Common myeloid progenitor, CD34-positive (primary cell): ENCODE results near the gene DOCK2.

ENCODE experiments used
- CTCF ChIA-PET: fragments of 350-600 bp; sonication (Branson Sonifier 250); formaldehyde crosslinking; loops from one replicate; lab custom pipeline; 2021; ENCODE audit warnings: antibody characterized with exemption; lab: Charles Lee
- POLR2A ChIA-PET: fragments of 350-600 bp; sonication (Branson Sonifier 250); formaldehyde crosslinking; loops from one replicate; lab custom pipeline; 2021; ENCODE audit warnings: antibody characterized with exemption; lab: Charles Lee
- DNase-seq, 3 donors: peaks; one replicate each; pipeline versions ENCODE4 v3.0.0 to v3.0.0-alpha.2; 2013
- H3K27ac ChIP-seq, 2 experiments: 1 replicate in 1 of 2; 2 replicates in 1 of 2; pipeline ENCODE4 v1.7.0; 2013; ENCODE audit warnings: inconsistent platforms in 2 of 2, low read length in 2 of 2, mild to moderate bottlenecking in 2 of 2, low read depth in 1 of 2, moderate library complexity in 1 of 2; ENCODE audit not compliant: severe bottlenecking in 2 of 2, insufficient read depth in 1 of 2, poor library complexity in 1 of 2
- H3K27me3 ChIP-seq, 5 experiments: replicated peaks in 2 of 5; 1 replicate in 3 of 5; 2 replicates in 2 of 5; pipeline versions ENCODE4 v1.6.1 to v1.7.0; 2013; ENCODE audit warnings: low read length in 4 of 5, mild to moderate bottlenecking in 2 of 5, moderate library complexity in 2 of 5, inconsistent platforms in 1 of 5; ENCODE audit not compliant: insufficient read depth in 5 of 5, control insufficient read depth in 4 of 5
- H3K36me3 ChIP-seq, 4 experiments: 1 replicate in 2 of 4; 2 replicates in 2 of 4; pipeline versions ENCODE4 v1.6.1 to v1.7.0; 2013; ENCODE audit warnings: low read length in 3 of 4, control low read depth in 1 of 4, mild to moderate bottlenecking in 1 of 4; ENCODE audit not compliant: control insufficient read depth in 4 of 4, insufficient read depth in 4 of 4
- H3K4me1 ChIP-seq, 4 experiments: 1 replicate in 3 of 4; 2 replicates in 1 of 4; pipeline versions ENCODE4 v1.6.1 to v1.7.1; 2013; ENCODE audit warnings: low read length in 3 of 4, mild to moderate bottlenecking in 3 of 4, control low read depth in 1 of 4, inconsistent platforms in 1 of 4, moderate library complexity in 1 of 4; ENCODE audit not compliant: control insufficient read depth in 4 of 4, insufficient read depth in 4 of 4; ENCODE audit errors: control extremely low read depth in 1 of 4
- H3K4me3 ChIP-seq, 7 experiments: 1 replicate in 4 of 7; 2 replicates in 3 of 7; pipeline versions ENCODE4 v1.5.1 to v1.7.0; 2013; ENCODE audit warnings: mild to moderate bottlenecking in 7 of 7, low read length in 6 of 7, moderate library complexity in 6 of 7, inconsistent platforms in 2 of 7, low read depth in 2 of 7, control low read depth in 1 of 7; ENCODE audit not compliant: insufficient read depth in 4 of 7, control insufficient read depth in 1 of 7; ENCODE audit errors: extremely low read depth in 1 of 7
- H3K9me3 ChIP-seq, 5 experiments: 1 replicate in 4 of 5; 2 replicates in 1 of 5; pipeline versions ENCODE4 v1.6.1 to v1.7.1; 2013; ENCODE audit warnings: low read length in 4 of 5, mild to moderate bottlenecking in 2 of 5, inconsistent platforms in 1 of 5, low read depth in 1 of 5, moderate library complexity in 1 of 5; ENCODE audit not compliant: control insufficient read depth in 4 of 5, insufficient read depth in 2 of 5; ENCODE audit errors: control extremely low read depth in 1 of 5
- WGBS: methylation state at CpG from one replicate; pipeline ENCODE4 v1.1.5; 2013; ENCODE audit not compliant: insufficient coverage; 5-methylcytosine and 5-hydroxymethylcytosine counted together

The DOCK2 gene

DNA sequence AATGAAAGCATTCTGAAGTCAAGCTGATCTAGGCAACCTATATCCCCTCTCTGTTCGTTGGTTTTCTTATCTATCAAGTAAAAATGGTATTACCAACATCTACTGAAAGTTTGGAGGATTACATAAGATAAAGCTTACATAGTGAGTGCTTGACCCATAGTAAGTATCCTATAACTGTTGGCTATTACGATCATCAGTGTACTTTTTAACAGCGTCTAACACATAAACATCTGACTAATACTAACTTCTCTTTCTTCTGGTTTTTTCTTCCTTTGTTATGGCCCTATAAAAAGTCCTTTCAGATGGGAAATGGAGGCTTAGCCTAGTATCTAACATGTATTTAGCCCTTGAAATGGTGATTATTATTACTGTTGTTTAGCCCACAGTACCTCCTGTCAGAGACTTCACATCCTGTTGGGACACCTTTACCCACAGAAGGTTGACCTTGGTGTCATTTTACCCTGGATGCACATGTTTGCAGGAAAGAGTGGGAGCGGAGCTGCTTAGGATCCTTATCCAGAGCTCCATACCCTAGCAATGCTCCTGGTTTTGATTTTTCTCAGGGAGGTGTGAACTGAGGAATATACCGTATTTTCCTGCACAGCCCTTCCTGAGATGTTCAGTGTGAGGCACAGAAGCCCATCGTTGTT, 337.2 kb downstream of the DOCK2 start:
- Histone ChIP-seq H3K9me3 (no peaks in the 10 kb centered on the region), H3K4me1 (no peaks in the 10 kb centered on the region), H3K4me3 (no peak overlapping the region), H3K36me3 (peaks cover 0 to 24% (median 5%) of the 10 kb centered on the region in 4 experiments), H3K27me3 (no peaks in the 10 kb centered on the region), H3K27ac (no peak overlapping the region)
- WGBS: 100% methylated on average over 2 of the region's 6 CpGs
- ChIA-PET CTCF (interaction anchor here (1.1 kb wide), 1 partner anchor 14 kb away, joined by 4 read pairs; no protein-coding TSS in a partner anchor), POLR2A (no interaction called here)
- DNase-seq: no peak

DNA sequence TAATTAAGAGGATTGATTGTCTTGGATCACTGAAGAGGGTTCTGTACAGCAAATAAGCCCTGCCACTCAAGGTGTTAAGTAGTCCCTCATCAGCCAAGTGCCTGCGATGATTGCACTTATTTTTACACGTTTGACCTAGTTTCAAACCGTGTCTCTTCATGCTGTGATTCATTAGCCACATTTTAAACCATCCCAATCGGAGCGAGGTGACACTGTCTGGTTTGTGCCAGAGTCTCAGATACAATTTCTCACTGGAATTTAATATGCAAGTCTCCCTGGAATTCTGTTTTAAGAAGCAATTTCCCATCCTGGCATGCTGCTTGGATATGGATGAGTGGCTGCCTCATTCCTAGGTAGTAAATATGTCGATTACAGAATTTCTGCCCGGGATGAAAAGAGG, 341.6 kb downstream of the DOCK2 start:
- H3K27ac ChIP-seq: no peak overlapping the region
- ChIA-PET CTCF (no interaction called here), POLR2A (no interaction called here)
- H3K4me3 ChIP-seq: no peak overlapping the region
- H3K36me3 ChIP-seq: peaks cover 6 to 23% (median 7%) of the 10 kb centered on the region in 4 experiments
- peaks cover 0 to 3% (median 0%) of the 10 kb centered on the region in 4 experiments for H3K4me1 ChIP-seq
- H3K27me3 ChIP-seq: no peaks in the 10 kb centered on the region
- 89% methylated on average over 7 of the region's 7 CpGs for WGBS
- H3K9me3 ChIP-seq: no peaks in the 10 kb centered on the region
- no peak for DNase-seq

GRCh38 chr5:169979871-169980270, 342.8 kb downstream of the DOCK2 start:
- 81% methylated on average over 3 of the region's 3 CpGs for WGBS
- Histone ChIP-seq H3K9me3 (no peaks in the 10 kb centered on the region), H3K4me3 (no peak overlapping the region), H3K27ac (no peak overlapping the region), H3K4me1 (peaks cover 0 to 3% (median 0%) of the 10 kb centered on the region in 4 experiments), H3K36me3 (peaks cover 15 to 28% (median 16%) of the 10 kb centered on the region in 4 experiments), H3K27me3 (no peaks in the 10 kb centered on the region)
- DNase-seq: no peak
- ChIA-PET CTCF (interaction anchor here (0.6 to 2.3 kb wide), 27 partner anchors 9 to 766 kb away, joined by 3 to 20 read pairs (median 5); no protein-coding TSS in a partner anchor), POLR2A (no interaction called here)

- Histone ChIP-seq H3K4me1 (peaks cover 0 to 3% (median 0%) of the 10 kb centered on the region in 4 experiments), H3K9me3 (no peaks in the 10 kb centered on the region), H3K4me3 (peak within 1 kb of the TSS in 1 of 7 experiments; percentile 47), H3K36me3 (peaks cover 15 to 34% (median 21%) of the 10 kb centered on the region in 4 experiments), H3K27me3 (no peaks in the 10 kb centered on the region), H3K27ac (no peak within 1 kb of the TSS)
- 92% methylated on average over 4 of the region's 11 CpGs for WGBS
- POLR2A ChIA-PET: no interaction called here
- DNase-seq: peak; percentile 74 to 88 (median 76)
- CTCF ChIA-PET: interaction anchor here (0.6 to 2.3 kb wide), 35 partner anchors 9 to 765 kb away, joined by 3 to 20 read pairs (median 4); no protein-coding TSS in a partner anchor
These were observed 343.5 kb downstream of the DOCK2 start, which contains the start of gene INSYN2B for GRCh38 chr5:169980418-169981053. TSS of gene INSYN2B (minus strand) at chr5:169980495. CDS start at chr5:169883898, 96,597 bp downstream.

- DNase-seq: peak; percentile 9 to 67 (median 47)
- peaks cover 0 to 5% (median 2%) of the 10 kb centered on the region in 4 experiments for H3K4me1 ChIP-seq
- no peak overlapping the region for H3K27ac ChIP-seq
- peaks cover 39 to 78% (median 52%) of the 10 kb centered on the region in 4 experiments for H3K36me3 ChIP-seq
- no peak overlapping the region for H3K4me3 ChIP-seq
- ChIA-PET CTCF (interaction anchor here (1.2 to 1.7 kb wide), 2 partner anchors 11 to 14 kb away, joined by 3 to 4 read pairs; no protein-coding TSS in a partner anchor), POLR2A (no interaction called here)
- no peaks in the 10 kb centered on the region for H3K9me3 ChIP-seq
- no peaks in the 10 kb centered on the region for H3K27me3 ChIP-seq
- 100% methylated on average over 2 of the region's 4 CpGs for WGBS
These were observed 351.1 kb downstream of the DOCK2 start for GRCh38 chr5:169988206-169988605.

GRCh38 chr5:169988947-169989346, 351.9 kb downstream of the DOCK2 start:
- WGBS: no CpG with 5 or more reads among the region's 1 CpG
- Histone ChIP-seq H3K4me1 (peaks cover 0 to 5% (median 2%) of the 10 kb centered on the region in 4 experiments), H3K27me3 (no peaks in the 10 kb centered on the region), H3K27ac (no peak overlapping the region), H3K36me3 (peaks cover 32 to 77% (median 49%) of the 10 kb centered on the region in 4 experiments), H3K4me3 (no peak overlapping the region), H3K9me3 (no peaks in the 10 kb centered on the region)
- ChIA-PET CTCF (interaction anchor here (1.7 to 3.1 kb wide), 2 partner anchors 8 to 10 kb away, joined by 3 to 9 read pairs; partner anchors contain the start of gene INSYN2B), POLR2A (no interaction called here)
- DNase-seq: peak in 1 of 3 donors; percentile 25
